SHP77 treated with DMSO at 0.1 percent for 48 hours (cell line): ENCODE results near the gene ZNF277.
"Not testable (repeated sequence)": the region's sequence is repeated elsewhere in the genome, so short reads cannot be mapped to it uniquely, and the experiment has no call there.

Source experiments
- DNase-seq: peaks from one replicate; lab custom pipeline; 2025; lab: John Stamatoyannopoulos, UW

Gene ZNF277

DNA sequence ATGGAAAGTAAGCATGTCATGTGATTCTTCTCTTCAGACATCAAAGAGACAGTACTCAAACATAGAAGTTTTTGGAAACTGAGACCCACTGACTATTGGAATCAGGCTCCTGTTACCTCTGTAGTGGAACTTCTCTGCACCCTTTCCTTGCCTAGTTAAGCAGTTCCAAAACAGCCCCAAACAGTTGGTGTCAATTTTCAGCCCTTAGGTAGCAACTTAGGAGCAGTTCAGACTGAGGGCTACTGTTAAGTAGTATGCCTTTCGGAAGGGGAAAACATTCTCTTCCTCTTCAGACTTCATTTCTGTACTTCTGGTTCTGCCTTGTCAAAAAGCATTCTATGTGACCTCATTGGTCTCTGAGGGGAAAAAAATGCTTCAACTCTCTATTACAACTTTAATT is 85.7 kb downstream of the ZNF277 start:
- DNase-seq = no peak

- DNase-seq = no peak
Measured at GRCh38 chr7:112293416-112293815, 86.9 kb downstream of the ZNF277 start.

- no peak for DNase-seq
Measured at GRCh38 chr7:112296432-112296831, 89.9 kb downstream of the ZNF277 start.

DNA sequence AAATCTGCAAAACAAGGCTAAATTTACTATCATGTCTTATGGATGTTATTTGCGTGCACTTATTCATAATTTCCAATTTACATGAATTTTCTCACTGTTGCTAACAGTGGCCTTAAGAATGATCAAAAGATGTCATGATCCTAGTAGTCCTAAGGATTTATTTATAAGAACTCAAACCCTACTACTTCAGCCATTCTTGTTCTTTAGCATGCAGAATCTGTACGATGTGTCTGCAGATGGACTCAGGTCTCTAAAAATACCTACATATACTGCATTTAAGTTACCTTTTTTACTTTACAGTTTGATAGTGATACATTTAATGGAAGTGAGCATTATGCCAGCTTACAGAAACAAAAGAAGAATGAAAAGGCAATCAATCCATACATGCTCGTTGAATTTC is 91.2 kb downstream of the ZNF277 start:
- DNase-seq = no peak

GRCh38 chr7:112298543-112299100 is 92.1 kb downstream of the ZNF277 start:
- no peak for DNase-seq

DNA sequence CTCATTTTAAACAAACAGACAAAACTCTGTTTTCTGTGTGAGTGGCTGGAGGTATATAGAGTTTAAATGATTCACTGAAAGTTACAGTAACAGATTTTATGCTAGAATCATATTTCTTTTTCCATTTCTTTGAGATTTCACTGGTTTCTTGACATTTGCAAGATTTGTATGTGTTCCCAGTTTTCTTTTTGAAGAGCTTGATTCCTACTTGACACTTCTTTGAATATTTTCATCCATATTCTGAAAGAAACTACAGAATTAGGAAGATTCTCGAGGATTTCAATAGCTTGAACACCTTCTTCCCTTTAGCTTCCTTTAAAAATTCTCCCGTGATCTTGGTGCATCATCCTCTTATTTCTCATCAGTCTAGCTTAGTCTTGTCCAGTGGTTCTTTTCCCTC is 93.6 kb downstream of the ZNF277 start:
- DNase-seq = no peak

DNA sequence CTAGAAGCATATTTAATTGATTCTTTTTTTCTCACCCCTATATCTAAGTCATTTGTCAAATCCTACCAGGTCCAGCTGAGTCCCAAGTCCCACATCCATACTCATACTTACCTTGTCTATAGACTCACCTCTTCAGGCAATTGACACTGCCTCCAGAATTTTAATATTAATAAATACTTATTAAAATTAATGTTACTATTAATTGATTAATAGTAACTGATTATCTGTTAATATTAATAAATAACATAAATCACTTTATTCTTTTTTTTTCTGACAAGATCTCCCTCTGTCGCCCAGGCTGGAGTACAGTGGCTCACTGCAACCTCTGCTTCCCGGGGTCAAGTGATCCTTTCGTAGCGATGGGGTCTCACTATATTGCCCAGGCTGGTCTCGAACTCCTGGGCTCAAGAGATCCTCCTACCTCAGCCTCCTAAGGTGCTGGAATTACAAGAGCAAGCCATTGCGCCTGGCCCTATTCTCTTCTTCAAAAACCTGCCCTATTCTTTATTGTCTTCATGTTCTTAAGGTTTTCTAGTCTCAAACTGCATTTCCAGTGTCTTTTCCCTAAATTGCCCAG is 94.4 kb downstream of the ZNF277 start:
- DNase-seq = no peak

DNA sequence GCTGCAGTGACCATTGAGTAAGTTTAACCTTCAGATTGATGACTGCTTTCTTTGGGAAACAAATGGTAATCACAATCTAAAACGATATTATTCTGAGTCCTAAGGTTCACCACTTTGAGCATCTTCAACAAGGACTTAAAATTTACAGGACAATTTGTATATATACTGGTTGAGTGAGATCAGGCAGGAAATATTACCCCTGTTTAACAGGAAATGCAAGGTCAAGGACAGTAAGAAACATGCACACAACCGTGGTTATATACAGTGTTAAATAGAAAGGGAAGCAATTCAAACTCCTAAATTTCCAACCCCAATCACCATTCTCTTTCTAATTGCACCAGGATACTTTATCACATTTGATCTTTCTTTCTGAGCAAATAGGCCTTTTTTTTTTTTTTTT is 96.1 kb downstream of the ZNF277 start:
- DNase-seq = no peak

DNA sequence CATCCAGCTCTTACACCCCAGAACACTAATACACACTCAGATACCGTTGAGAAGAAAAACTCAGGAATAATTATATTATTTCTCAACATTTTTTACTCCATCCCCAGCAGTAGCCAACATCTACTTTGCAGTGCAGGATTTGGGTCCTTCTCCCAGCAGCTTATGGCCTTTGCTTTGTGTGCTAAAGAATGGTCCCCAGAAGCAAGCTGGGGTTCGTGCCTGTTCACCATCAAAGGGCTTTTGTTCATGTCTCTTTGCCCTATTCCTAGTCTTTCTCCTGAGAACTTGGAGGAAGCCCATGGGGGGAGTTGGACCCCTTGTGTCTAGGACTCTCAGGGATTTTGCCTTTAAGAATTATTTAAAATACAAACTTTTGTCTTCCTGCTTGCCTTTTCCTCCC is 100.4 kb downstream of the ZNF277 start:
- no peak for DNase-seq

DNA sequence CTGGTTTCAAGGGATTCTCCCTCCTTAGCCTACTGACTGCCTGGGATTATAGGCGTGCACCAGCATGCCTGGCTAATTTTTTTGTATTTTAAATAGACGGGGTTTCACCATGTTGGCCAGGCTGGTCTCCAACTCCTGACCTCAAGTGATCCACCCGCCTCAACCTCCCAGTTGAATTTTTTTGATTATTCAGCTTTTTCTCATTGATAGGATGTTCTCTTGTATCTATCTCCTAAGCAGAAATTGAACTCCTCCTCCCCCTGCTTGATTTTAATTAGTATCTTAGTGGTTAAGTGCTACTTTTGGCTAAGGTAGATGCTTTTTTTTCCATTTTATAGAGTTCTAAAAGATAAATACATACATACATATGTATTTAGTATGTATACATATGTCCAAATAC is 101.0 kb downstream of the ZNF277 start:
- DNase-seq = no peak

- DNase-seq = no peak
Measured at GRCh38 chr7:112308974-112309373, 102.5 kb downstream of the ZNF277 start.

DNA sequence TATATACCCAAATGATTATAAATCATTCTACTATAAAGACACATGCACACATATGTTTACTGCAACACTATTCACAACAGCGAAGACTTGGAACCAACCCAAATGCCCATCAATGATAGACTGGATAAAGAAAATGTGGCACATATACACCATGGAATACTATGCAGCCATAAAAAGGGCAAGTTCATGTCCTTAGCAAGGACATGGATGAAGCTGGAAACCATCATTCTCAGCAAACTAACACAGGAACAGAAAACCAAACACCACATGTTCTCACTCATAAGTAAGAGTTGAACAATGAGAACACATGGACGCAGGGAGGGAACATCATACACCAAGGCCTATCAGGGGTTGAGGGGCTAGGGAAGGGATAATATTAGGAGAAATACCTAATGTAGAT is 110.3 kb downstream of the ZNF277 start:
- DNase-seq = not testable (repeated sequence)

DNA sequence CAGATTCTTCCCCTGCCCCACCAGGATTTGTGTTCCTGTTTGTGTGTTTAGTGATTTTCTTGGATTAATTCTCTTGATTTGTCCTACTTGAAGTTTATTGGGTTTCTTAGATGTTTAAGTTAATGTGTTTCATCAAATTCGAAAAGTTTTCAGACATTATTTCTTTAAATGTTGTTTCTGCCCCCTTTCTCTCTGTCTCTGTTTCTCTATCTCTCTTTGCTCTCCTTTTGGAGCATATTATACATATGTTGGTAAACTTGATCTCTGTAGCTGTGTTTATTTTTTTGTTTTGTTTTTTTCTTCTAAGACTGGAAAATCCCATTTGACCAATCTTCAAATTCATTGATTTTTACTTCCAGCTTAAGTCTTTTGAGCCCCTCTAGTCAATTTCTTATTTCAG is 115.6 kb downstream of the ZNF277 start:
- no peak for DNase-seq

DNA sequence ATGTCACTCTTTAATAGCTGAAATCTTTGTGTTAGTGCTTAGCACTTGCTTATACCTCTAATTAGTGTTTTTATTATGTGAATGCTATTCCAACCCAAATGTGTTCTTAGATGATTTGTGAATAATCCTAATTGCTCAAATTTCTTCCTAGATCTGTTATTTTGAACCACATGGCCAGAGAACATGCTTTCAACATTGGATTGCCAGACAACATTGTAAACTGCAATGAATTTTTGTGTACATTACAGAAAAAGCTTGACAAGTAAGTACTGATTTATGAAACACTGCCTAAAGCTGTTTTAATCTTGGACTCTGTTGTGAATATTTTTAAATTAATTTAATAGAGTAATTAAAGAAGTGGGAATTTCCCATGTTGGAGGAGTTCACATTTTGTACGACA is 121.1 kb downstream of the ZNF277 start:
- no peak for DNase-seq

DNA sequence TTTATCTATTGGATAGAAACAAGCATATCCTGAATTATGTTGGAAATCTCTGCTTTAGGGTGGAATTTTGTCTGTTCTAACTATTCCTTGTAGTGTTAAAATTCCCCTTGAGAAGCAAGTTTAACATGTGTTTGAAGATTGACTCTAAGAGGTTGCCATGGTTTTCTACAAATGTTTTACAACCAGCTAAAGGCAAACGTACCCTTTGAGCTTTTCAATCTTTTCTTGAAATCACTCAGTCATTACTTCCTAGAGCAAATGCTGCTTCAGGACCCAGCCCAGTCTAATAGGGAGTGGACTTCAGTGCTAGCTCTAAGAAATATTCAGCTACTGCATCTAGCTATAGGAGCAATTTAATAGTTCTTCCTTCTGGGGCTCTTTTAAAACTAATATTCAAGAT is 125.0 kb downstream of the ZNF277 start:
- DNase-seq = no peak

- no peak for DNase-seq
Measured at GRCh38 chr7:112334366-112334765, 127.9 kb downstream of the ZNF277 start.

DNA sequence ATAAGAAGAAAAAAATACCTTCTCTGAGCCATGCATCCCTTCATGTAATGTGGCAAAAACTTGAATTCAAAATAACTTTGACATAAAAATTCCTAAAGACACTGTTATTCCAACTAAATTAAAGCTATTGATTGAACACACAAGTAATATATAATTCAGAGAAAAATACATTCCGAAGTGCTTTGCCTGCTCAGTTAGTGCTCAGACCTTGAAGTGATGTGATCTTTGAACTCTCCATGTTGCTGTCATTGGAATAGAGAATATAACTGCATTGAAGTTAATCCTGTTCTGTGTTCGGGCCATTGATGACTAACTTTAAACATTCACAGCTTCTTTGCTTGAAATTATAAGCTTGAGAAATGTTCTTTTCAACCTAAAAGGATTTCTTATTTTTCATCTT is 129.8 kb downstream of the ZNF277 start:
- no peak for DNase-seq

GRCh38 chr7:112336936-112337576 is 130.6 kb downstream of the ZNF277 start:
- DNase-seq = no peak

GRCh38 chr7:112337892-112338291 is 131.4 kb downstream of the ZNF277 start:
- no peak for DNase-seq

GRCh38 chr7:112338786-112339185 is 132.3 kb downstream of the ZNF277 start:
- no peak for DNase-seq

- no peak for DNase-seq
Measured at GRCh38 chr7:112341464-112341863, 135.0 kb downstream of the ZNF277 start.

- no peak for DNase-seq
Measured at GRCh38 chr7:112346381-112347060, 140.0 kb downstream of the ZNF277 start.

DNA sequence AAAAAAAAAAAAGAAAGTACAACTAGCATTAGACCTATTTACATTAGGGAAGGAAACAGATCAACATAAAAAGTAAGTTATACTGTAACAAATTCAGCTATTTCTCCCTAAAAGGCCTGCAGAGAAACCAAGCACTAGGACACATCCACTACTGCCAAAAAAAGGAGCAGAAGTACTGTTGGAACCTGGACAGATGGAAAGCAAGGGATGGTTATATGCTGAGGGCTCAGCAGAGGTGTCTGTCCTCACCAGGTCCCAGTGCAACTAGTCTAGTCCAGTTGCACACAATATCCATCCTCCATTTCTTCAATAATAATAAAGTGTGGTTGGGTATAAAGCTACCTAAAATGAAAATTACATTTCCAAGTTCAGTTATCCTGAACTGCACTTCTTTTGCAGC is 140.6 kb downstream of the ZNF277 start:
- no peak for DNase-seq
